Panc1 (cell line): ENCODE data around the gene TREML2. TPM values are rescaled to one million over a fixed set of nuclear protein-coding genes. Genes with fewer than 3 reads are reported as not detected.

Experiments
- ATAC-seq: fragments of 200-7000 bp; cut with Tn5 transposase; 2 replicates; pipeline ENCODE4 v1.9.1; 2020; ENCODE audit warnings: mild to moderate bottlenecking, moderate library complexity
- BruUV-seq: library from RNA; stranded (reverse); fragments of 400-500 nt; replicated peaks from 2 replicates; lab custom pipeline; 2021; lab: Mats Ljungman, UMichigan
- CTCF ChIA-PET: fragments of 300-600 bp; sonication (Branson Sonifier 250); formaldehyde crosslinking; loops from one replicate; lab custom pipeline; 2022; ENCODE audit warnings: antibody characterized with exemption; lab: Charles Lee
- POLR2A ChIA-PET: fragments of 300-600 bp; sonication (Branson Sonifier 250); formaldehyde crosslinking; loops from one replicate; lab custom pipeline; 2022; ENCODE audit warnings: antibody characterized with exemption; lab: Charles Lee
- DNase-seq: peaks from one replicate; pipeline ENCODE4 v3.0.0-alpha.2; 2010; ENCODE audit warnings: low read depth, low spot score
- H3K27ac ChIP-seq: 2 replicates; pipeline ENCODE4 v1.5.1; 2011; ENCODE audit warnings: mild to moderate bottlenecking, low read length, inconsistent platforms
- H3K27me3 ChIP-seq: fragments of 200-500 bp; sonication (Bioruptor generic); 2 replicates; pipeline ENCODE4 v1.6.0; 2014; ENCODE audit warnings: low read length, inconsistent platforms; ENCODE audit not compliant: control insufficient read depth, insufficient read depth
- H3K36me3 ChIP-seq: fragments of 200-500 bp; sonication (Bioruptor generic); 2 replicates; pipeline ENCODE4 v1.5.1; 2014; ENCODE audit warnings: inconsistent platforms, mild to moderate bottlenecking, low read length, moderate library complexity; ENCODE audit not compliant: control insufficient read depth, insufficient read depth
- H3K4me1 ChIP-seq: 2 replicates; pipeline ENCODE4 v1.5.1; 2011; ENCODE audit warnings: inconsistent platforms, mild to moderate bottlenecking, low read length, moderate library complexity; ENCODE audit not compliant: control insufficient read depth, insufficient read depth
- H3K4me3 ChIP-seq, 2 experiments: 2 replicates each; pipeline ENCODE4 v1.5.1; 2011 to 2012; ENCODE audit warnings: low read depth in 2 of 2, low read length in 2 of 2, mild to moderate bottlenecking in 2 of 2, inconsistent platforms in 1 of 2, moderate library complexity in 1 of 2
- H3K9me3 ChIP-seq: fragments of 200-500 bp; sonication (Bioruptor generic); 2 replicates; pipeline ENCODE4 v1.5.1; 2014; ENCODE audit warnings: low read depth, mild to moderate bottlenecking, inconsistent platforms, low read length, moderate library complexity; ENCODE audit not compliant: control insufficient read depth, insufficient read depth
- POLR2AphosphoS5 ChIP-seq: IDR thresholded peaks from 2 replicates; pipeline ENCODE4 v1.6.1; 2012; ENCODE audit warnings: mild to moderate bottlenecking, low read depth, low read length, moderate library complexity
- SIN3A ChIP-seq: IDR thresholded peaks from 2 replicates; pipeline ENCODE4 v1.6.1; 2012; ENCODE audit warnings: low read depth, mild to moderate bottlenecking, low read length, moderate library complexity, borderline replicate concordance; ENCODE audit not compliant: insufficient read depth
- TCF7L2 ChIP-seq: IDR thresholded peaks from 2 replicates; pipeline ENCODE4 v1.6.1; 2011; ENCODE audit warnings: mild to moderate bottlenecking, low read depth, low read length, inconsistent platforms
- in situ Hi-C: cut with HindIII; loops from 2 replicates; pipeline ENCODE4 v1.10.0; 2016; ENCODE audit warnings: low sequenced_read_pairs, low pct_unique_long_range_greater_than_20kb
- intact Hi-C: fragments of 100-400 bp; cut with micrococcal nuclease; formaldehyde crosslinking; loops from one replicate; pipeline ENCODE4 v1.10.0; 2022; ENCODE audit not compliant: unreplicated experiment
- total RNA-seq: library from RNA; stranded (reverse); gene quantifications from one replicate; pipeline ENCODE4 v1.2.1, GENCODE V29; 2021; ENCODE audit not compliant: unreplicated experiment
- TF ChIP-seq, protein P1 (sequence below), 2 experiments: IDR thresholded peaks; 2 replicates each; pipeline ENCODE4 v1.6.1; 2011 to 2012; ENCODE audit warnings: low read depth in 2 of 2, control low read depth in 1 of 2, low read length in 1 of 2, mild to moderate bottlenecking in 1 of 2, moderate library complexity in 1 of 2; ENCODE audit not compliant: insufficient read depth in 1 of 2
- TF ChIP-seq, protein P2 (sequence below): fragments of 450-650 bp; IDR thresholded peaks from 2 replicates; pipeline ENCODE4 v1.5.1; 2017; ENCODE audit warnings: mild to moderate bottlenecking

Gene TREML2
- total RNA-seq, 1 experiment from 2014 or later, result not detected

DNA sequence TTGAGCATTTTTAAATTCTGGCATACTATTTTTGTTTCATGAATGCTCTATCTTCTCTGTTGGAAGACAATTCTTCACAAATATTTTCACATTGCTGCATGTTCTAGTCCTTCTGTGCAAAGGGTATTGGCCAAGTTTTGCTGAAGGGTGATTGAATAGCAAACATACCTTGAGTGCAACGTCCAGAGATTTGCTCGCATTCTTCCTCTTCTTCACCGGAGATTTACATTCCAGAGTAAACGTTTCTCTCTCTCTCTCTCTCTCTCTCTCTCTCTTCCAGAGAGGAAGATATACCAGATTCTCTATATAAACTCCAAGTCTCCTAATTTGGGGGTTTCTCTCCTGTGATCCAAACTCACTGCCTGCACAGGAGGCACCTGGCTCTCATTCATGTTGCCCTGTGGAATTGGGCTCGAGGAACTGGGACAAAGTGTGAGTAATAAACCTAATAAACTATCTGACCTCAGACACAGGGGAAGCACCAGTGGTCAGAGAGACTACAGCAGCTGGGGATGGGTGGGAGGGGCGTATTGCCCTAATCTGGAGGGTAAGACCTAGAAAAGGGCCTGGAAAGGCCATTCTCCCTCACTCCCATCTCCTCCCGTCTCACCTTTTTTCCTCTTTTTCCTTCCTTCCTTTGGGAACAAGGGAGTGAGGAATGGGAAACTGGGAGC lies 45.7 kb downstream of the TREML2 start:
- no peaks in the 10 kb centered on the region for H3K4me1 ChIP-seq
- H3K9me3 ChIP-seq, result no peaks in the 10 kb centered on the region
- BruUV-seq, result no TSS peak
- in situ Hi-C loops, result no loop called here
- ATAC-seq, result no peak
- ChIA-PET CTCF (interaction anchor here (0.6 kb wide), 1 partner anchor 166 kb away, joined by 8 read pairs; no protein-coding TSS in a partner anchor), POLR2A (no interaction called here)
- H3K4me3 ChIP-seq, result no peak overlapping the region
- TF ChIP-seq, protein P1, sequence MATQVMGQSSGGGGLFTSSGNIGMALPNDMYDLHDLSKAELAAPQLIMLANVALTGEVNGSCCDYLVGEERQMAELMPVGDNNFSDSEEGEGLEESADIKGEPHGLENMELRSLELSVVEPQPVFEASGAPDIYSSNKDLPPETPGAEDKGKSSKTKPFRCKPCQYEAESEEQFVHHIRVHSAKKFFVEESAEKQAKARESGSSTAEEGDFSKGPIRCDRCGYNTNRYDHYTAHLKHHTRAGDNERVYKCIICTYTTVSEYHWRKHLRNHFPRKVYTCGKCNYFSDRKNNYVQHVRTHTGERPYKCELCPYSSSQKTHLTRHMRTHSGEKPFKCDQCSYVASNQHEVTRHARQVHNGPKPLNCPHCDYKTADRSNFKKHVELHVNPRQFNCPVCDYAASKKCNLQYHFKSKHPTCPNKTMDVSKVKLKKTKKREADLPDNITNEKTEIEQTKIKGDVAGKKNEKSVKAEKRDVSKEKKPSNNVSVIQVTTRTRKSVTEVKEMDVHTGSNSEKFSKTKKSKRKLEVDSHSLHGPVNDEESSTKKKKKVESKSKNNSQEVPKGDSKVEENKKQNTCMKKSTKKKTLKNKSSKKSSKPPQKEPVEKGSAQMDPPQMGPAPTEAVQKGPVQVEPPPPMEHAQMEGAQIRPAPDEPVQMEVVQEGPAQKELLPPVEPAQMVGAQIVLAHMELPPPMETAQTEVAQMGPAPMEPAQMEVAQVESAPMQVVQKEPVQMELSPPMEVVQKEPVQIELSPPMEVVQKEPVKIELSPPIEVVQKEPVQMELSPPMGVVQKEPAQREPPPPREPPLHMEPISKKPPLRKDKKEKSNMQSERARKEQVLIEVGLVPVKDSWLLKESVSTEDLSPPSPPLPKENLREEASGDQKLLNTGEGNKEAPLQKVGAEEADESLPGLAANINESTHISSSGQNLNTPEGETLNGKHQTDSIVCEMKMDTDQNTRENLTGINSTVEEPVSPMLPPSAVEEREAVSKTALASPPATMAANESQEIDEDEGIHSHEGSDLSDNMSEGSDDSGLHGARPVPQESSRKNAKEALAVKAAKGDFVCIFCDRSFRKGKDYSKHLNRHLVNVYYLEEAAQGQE (IDR thresholded peaks at IDR 0.05; ENCODE audit: insufficient read depth in 1 of 2, low read depth in 2 of 2, low read length in 1 of 2), result no peak
- peaks cover 9% of the 10 kb centered on the region; the same call in 1 of the 2 replicates for H3K27me3 ChIP-seq
- no peaks in the 10 kb centered on the region for H3K36me3 ChIP-seq
- no peak overlapping the region for H3K27ac ChIP-seq
- DNase-seq, result no peak
- intact Hi-C loops, result no loop called here

DNA sequence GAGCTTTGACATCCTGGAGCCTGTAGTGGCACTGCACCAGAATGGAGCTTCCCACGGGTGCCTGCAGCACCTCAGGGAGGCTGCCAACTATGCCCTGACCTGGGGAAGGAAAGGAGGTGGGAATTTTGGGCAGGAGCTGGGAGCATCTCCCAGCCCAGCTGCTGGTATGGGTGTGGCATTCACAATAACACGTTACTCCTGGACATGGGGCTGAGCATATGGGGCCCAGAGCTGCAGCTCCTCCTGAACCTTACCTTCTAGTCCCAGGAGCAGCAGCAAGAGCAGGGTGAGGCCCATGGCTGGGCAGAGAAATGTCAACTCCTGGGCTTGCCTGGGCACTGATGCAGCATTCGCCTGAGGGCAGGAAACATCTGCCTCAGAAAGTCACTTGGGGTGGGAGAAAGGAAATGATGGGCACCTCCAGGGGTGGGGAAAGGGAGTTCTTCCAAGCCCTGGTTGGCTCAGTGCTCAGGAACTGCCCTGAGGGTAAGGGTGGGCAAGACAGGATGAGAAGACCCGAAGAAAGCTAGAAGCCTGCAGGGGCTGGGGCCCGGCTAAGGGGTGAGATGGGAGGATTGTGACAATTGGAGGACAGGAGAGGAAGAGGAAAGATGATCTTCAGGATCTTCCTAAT lies 46.8 kb downstream of the TREML2 start, which contains the start of gene TREML1:
TREML1 (minus strand) TSS at position 356 of the 634 bp plus-strand sequence; CDS start at position 297, 59 bp downstream.
- in situ Hi-C loops, result no loop called here
- H3K4me3 ChIP-seq, result no peak within 1 kb of the TSS
- H3K9me3 ChIP-seq, result no peaks in the 10 kb centered on the region
- H3K27me3 ChIP-seq, result peaks cover 9% of the 10 kb centered on the region; the same call in 1 of the 2 replicates
- ChIA-PET CTCF (no interaction called here), POLR2A (no interaction called here)
- no TSS peak for BruUV-seq
- H3K27ac ChIP-seq, result no peak within 1 kb of the TSS
- TF ChIP-seq POLR2AphosphoS5 (no peak), TCF7L2 (no peak), SIN3A (no peak)
- TF ChIP-seq, protein P2, sequence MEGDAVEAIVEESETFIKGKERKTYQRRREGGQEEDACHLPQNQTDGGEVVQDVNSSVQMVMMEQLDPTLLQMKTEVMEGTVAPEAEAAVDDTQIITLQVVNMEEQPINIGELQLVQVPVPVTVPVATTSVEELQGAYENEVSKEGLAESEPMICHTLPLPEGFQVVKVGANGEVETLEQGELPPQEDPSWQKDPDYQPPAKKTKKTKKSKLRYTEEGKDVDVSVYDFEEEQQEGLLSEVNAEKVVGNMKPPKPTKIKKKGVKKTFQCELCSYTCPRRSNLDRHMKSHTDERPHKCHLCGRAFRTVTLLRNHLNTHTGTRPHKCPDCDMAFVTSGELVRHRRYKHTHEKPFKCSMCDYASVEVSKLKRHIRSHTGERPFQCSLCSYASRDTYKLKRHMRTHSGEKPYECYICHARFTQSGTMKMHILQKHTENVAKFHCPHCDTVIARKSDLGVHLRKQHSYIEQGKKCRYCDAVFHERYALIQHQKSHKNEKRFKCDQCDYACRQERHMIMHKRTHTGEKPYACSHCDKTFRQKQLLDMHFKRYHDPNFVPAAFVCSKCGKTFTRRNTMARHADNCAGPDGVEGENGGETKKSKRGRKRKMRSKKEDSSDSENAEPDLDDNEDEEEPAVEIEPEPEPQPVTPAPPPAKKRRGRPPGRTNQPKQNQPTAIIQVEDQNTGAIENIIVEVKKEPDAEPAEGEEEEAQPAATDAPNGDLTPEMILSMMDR, result no peak
- DNase-seq, result no peak
- no peaks in the 10 kb centered on the region for H3K4me1 ChIP-seq
- no peak for ATAC-seq
- intact Hi-C loops, result no loop called here
- H3K36me3 ChIP-seq, result no peaks in the 10 kb centered on the region

DNA sequence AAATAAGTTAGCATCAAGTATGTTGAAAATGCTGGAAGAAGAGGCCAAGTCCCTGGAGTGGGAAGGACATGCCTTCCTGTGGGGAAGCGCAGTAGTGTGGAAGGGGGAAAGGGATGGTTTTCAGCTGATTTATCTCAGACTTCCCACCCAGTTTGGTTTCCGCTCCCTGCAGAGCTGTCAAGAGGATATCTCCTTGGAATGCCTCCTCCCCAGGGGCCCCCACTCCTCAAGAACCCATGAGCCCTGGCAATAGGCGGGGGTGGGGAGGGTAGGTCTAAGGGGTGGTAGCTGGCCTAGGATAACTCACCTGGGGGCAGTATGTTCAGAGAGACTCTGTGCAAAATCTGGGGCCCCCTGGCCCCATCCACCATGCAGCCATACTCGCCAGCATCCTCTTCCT lies 47.5 kb downstream of the TREML2 start:
- H3K4me1 ChIP-seq, result no peaks in the 10 kb centered on the region
- ChIA-PET CTCF (no interaction called here), POLR2A (no interaction called here)
- BruUV-seq, result no TSS peak
- H3K9me3 ChIP-seq, result no peaks in the 10 kb centered on the region
- no peak for ATAC-seq
- intact Hi-C loops (no loop called here), in situ Hi-C loops (no loop called here)
- H3K36me3 ChIP-seq, result no peaks in the 10 kb centered on the region
- H3K27me3 ChIP-seq, result peaks cover 9% of the 10 kb centered on the region; the same call in 1 of the 2 replicates
- H3K27ac ChIP-seq, result no peak overlapping the region
- TF ChIP-seq, protein P1 (IDR thresholded peaks at IDR 0.05; ENCODE audit: insufficient read depth in 1 of 2, low read depth in 2 of 2, low read length in 1 of 2), result no peak
- TF ChIP-seq POLR2AphosphoS5, result no peak
- TF ChIP-seq, protein P2, result no peak
- TF ChIP-seq TCF7L2, result no peak
- no peak for DNase-seq
- H3K4me3 ChIP-seq, result no peak overlapping the region
